CD4-positive, alpha-beta T cell (primary cell): ENCODE measurements around the gene PLEKHO2. TPM values are rescaled to one million over a fixed set of nuclear protein-coding genes. Genes with fewer than 3 reads are reported as not detected.

Experiments used
- ATAC-seq: fragments of 200-7000 bp; cut with Tn5 transposase; one replicate; pipeline ENCODE4 v1.10.0; 2022; ENCODE audit warnings: mild to moderate bottlenecking; ENCODE audit not compliant: poor library complexity
- CTCF ChIA-PET: fragments of 350-600 bp; sonication (Branson Sonifier 250); formaldehyde crosslinking; loops from one replicate; lab custom pipeline; 2021; ENCODE audit warnings: antibody characterized with exemption, inconsistent platforms; lab: Charles Lee
- POLR2A ChIA-PET: fragments of 350-600 bp; sonication (Branson Sonifier 250); formaldehyde crosslinking; loops from one replicate; lab custom pipeline; 2021; ENCODE audit warnings: antibody characterized with exemption, inconsistent platforms; lab: Charles Lee
- DNase-seq, 14 experiments: peaks; one replicate each; pipeline ENCODE4 v3.0.0-alpha.2; 2013 to 2020; ENCODE audit warnings: mixed read lengths in 2 of 14
- H3K27ac ChIP-seq, 2 donors: one replicate each; pipeline versions ENCODE4 v1.5.1 to v1.7.0; 2013; ENCODE audit warnings: low read length in 2 of 2, low read depth in 1 of 2, mild to moderate bottlenecking in 1 of 2
- H3K27me3 ChIP-seq, 2 experiments: 1 replicate in 1 of 2; 2 replicates in 1 of 2; pipeline versions ENCODE4 v1.6.1 to v1.7.0; 2013; ENCODE audit warnings: low read length in 2 of 2, control low read depth in 1 of 2, mild to moderate bottlenecking in 1 of 2, moderate library complexity in 1 of 2; ENCODE audit not compliant: insufficient read depth in 2 of 2, control insufficient read depth in 1 of 2
- H3K36me3 ChIP-seq: one replicate; pipeline ENCODE4 v1.6.1; 2013; ENCODE audit warnings: low read length, control low read depth; ENCODE audit not compliant: insufficient read depth
- H3K4me1 ChIP-seq: one replicate; pipeline ENCODE4 v1.6.1; 2013; ENCODE audit warnings: low read length, control low read depth; ENCODE audit not compliant: insufficient read depth
- H3K4me3 ChIP-seq: one replicate; pipeline ENCODE4 v1.5.1; 2013; ENCODE audit warnings: mild to moderate bottlenecking, low read length, moderate library complexity
- H3K9me3 ChIP-seq, 2 experiments: 1 replicate in 1 of 2; 2 replicates in 1 of 2; pipeline versions ENCODE4 v1.6.1 to v1.7.0; 2013; ENCODE audit warnings: low read length in 2 of 2, mild to moderate bottlenecking in 2 of 2, control low read depth in 1 of 2, moderate library complexity in 1 of 2; ENCODE audit not compliant: control insufficient read depth in 1 of 2, insufficient read depth in 1 of 2
- H3K27ac Mint-ChIP-seq: one replicate; pipeline ENCODE4 v1.8.0; 2020; ENCODE audit warnings: mixed read lengths
- H3K27me3 Mint-ChIP-seq: one replicate; pipeline ENCODE4 v1.8.0; 2021; ENCODE audit warnings: mixed read lengths
- H3K36me3 Mint-ChIP-seq: one replicate; pipeline ENCODE4 v1.8.0; 2021; ENCODE audit warnings: low read depth, mixed read lengths
- H3K4me1 Mint-ChIP-seq: one replicate; pipeline ENCODE4 v1.8.0; 2021; ENCODE audit warnings: low read depth, mixed read lengths
- H3K4me3 Mint-ChIP-seq: one replicate; pipeline ENCODE4 v1.8.0; 2020; ENCODE audit warnings: mild to moderate bottlenecking, mixed read lengths
- H3K9me3 Mint-ChIP-seq: one replicate; pipeline ENCODE4 v1.8.0; 2020; ENCODE audit warnings: mixed read lengths
- CTCF ChIP-seq: fragments of 200-600 bp; IDR thresholded peaks from one replicate; pipeline ENCODE4 v1.8.0; 2022; ENCODE audit warnings: antibody characterized with exemption, mild to moderate bottlenecking
- intact Hi-C, 2 experiments: fragments of 100-400 bp; cut with DNase I in 1 of 2; cut with micrococcal nuclease in 1 of 2; formaldehyde crosslinking; loops; one replicate each; pipeline versions ENCODE4 v1.15.1 to v1.9.0; 2023 to 2025; cut with DNase I, micrococcal nuclease
- total RNA-seq, 174 experiments: library from RNA in 2 of 174; stranded (reverse) in 2 of 174; gene quantifications; one replicate each; pipeline ENCODE4 v1.2.3 and lab custom pipeline; 2021 to 2026

Gene PLEKHO2
- total RNA-seq, 2 experiments from 2014 or later: 5.6 to 5.9 TPM

GRCh38 chr15:64854041-64854440 lies 12.3 kb downstream of the PLEKHO2 start:
- CTCF ChIA-PET: no interaction called here
- no peak for DNase-seq
- peaks cover 64% of the 10 kb centered on the region for H3K4me1 Mint-ChIP-seq
- no peaks in the 10 kb centered on the region for H3K27me3 ChIP-seq
- H3K36me3 Mint-ChIP-seq: peaks cover 83% of the 10 kb centered on the region
- peaks cover 84% of the 10 kb centered on the region for H3K36me3 ChIP-seq
- peaks cover 69% of the 10 kb centered on the region for H3K4me1 ChIP-seq
- no peaks in the 10 kb centered on the region for H3K27me3 Mint-ChIP-seq
- H3K4me3 Mint-ChIP-seq: no peak overlapping the region
- H3K9me3 Mint-ChIP-seq: no peaks in the 10 kb centered on the region
- no peaks in the 10 kb centered on the region for H3K9me3 ChIP-seq
- no peak overlapping the region for H3K27ac ChIP-seq
- POLR2A ChIA-PET: interaction anchor here (0.6 to 1.5 kb wide), 2 partner anchors 14 to 570 kb away, joined by 3 to 5 read pairs; no protein-coding TSS in a partner anchor
- no peak overlapping the region for H3K4me3 ChIP-seq
- TF ChIP-seq CTCF: no peak
- no peak for ATAC-seq
- H3K27ac Mint-ChIP-seq: peak overlapping the region; percentile 33
- intact Hi-C loops: no loop called here

GRCh38 chr15:64854526-64854925 lies 12.8 kb downstream of the PLEKHO2 start:
- no peaks in the 10 kb centered on the region for H3K9me3 ChIP-seq
- ChIA-PET POLR2A (interaction anchor here (0.6 to 2.5 kb wide), 3 partner anchors 14 to 570 kb away, joined by 3 to 10 read pairs (median 5); no protein-coding TSS in a partner anchor), CTCF (interaction anchor here (1.1 to 1.8 kb wide), 3 partner anchors 9 to 51 kb away, joined by 3 to 6 read pairs (median 3); no protein-coding TSS in a partner anchor)
- Mint-ChIP-seq H3K4me3 (no peak overlapping the region), H3K27ac (peak overlapping the region; percentile 33), H3K9me3 (no peaks in the 10 kb centered on the region), H3K4me1 (peaks cover 64% of the 10 kb centered on the region), H3K36me3 (peaks cover 86% of the 10 kb centered on the region), H3K27me3 (no peaks in the 10 kb centered on the region)
- no peaks in the 10 kb centered on the region for H3K27me3 ChIP-seq
- H3K4me1 ChIP-seq: peaks cover 69% of the 10 kb centered on the region
- DNase-seq (no peak), ATAC-seq (no peak)
- TF ChIP-seq CTCF: no peak
- H3K27ac ChIP-seq: no peak overlapping the region
- intact Hi-C loops: no loop called here
- peaks cover 86% of the 10 kb centered on the region for H3K36me3 ChIP-seq
- H3K4me3 ChIP-seq: no peak overlapping the region

GRCh38 chr15:64855205-64855975 lies 13.7 kb downstream of the PLEKHO2 start:
- peaks cover 69% of the 10 kb centered on the region for H3K4me1 ChIP-seq

More at GRCh38 chr15:64855205-64855975, 13.7 kb downstream of the PLEKHO2 start:
- ChIA-PET POLR2A (interaction anchor here (2.5 kb wide), 1 partner anchor 39 kb away, joined by 10 read pairs; no protein-coding TSS in a partner anchor), CTCF (interaction anchor here (1.1 to 1.8 kb wide), 5 partner anchors 10 to 50 kb away, joined by 3 to 6 read pairs (median 4); no protein-coding TSS in a partner anchor)
- ATAC-seq (no peak), DNase-seq (no peak)
- peak overlapping the region; percentile 64 for H3K27ac Mint-ChIP-seq
- Histone ChIP-seq H3K9me3 (no peaks in the 10 kb centered on the region), H3K27me3 (no peaks in the 10 kb centered on the region), H3K4me3 (no peak overlapping the region), H3K27ac (no peak overlapping the region), H3K36me3 (peaks cover 89% of the 10 kb centered on the region)
- H3K4me1 Mint-ChIP-seq: peaks cover 61% of the 10 kb centered on the region
- intact Hi-C loops: loop anchor here in 1 of 2 experiments (5.0 kb wide), 1 partner anchor 52 kb away; no protein-coding TSS in a partner anchor
- TF ChIP-seq CTCF: no peak
- peaks cover 86% of the 10 kb centered on the region for H3K36me3 Mint-ChIP-seq
- H3K4me3 Mint-ChIP-seq: no peak overlapping the region
- H3K27me3 Mint-ChIP-seq: no peaks in the 10 kb centered on the region
- H3K9me3 Mint-ChIP-seq: no peaks in the 10 kb centered on the region
